Lower leg skin (tissue), 4 donors: ENCODE data around the gene NIP7. TPM values are rescaled to one million over a fixed set of nuclear protein-coding genes. Genes with fewer than 3 reads are reported as not detected.

Source experiments
- DNase-seq, 2 donors: peaks; one replicate each; pipeline ENCODE4 v3.0.0-alpha.2; 2019; ENCODE audit warnings: low spot score in 2 of 2
- H3K4me3 ChIP-seq: fragments of 200-600 bp; sonication (generic); 2 replicates; pipeline ENCODE4 v1.5.1; 2017; ENCODE audit warnings: mild to moderate bottlenecking, low read depth; ENCODE audit not compliant: poor library complexity, severe bottlenecking
- CTCF ChIP-seq, 3 donors: fragments of 450-650 bp; IDR thresholded peaks; one replicate each; pipeline ENCODE4 v1.5.1; 2016; ENCODE audit warnings: antibody characterized with exemption in 3 of 3, mild to moderate bottlenecking in 3 of 3, moderate library complexity in 2 of 3
- POLR2A ChIP-seq, 2 donors: fragments of 450-650 bp; IDR thresholded peaks; one replicate each; pipeline ENCODE4 v1.6.1; 2016 to 2017; ENCODE audit warnings: antibody characterized with exemption in 2 of 2, mild to moderate bottlenecking in 1 of 2, moderate library complexity in 1 of 2
- WGBS, 2 donors: methylation state at CpG; one replicate each; pipeline ENCODE4 v1.1.5; 2018; 5-methylcytosine and 5-hydroxymethylcytosine counted together
- intact Hi-C: fragments of 100-400 bp; cut with DNase I; formaldehyde crosslinking; loops from one replicate; pipeline ENCODE4 v1.15.0; 2023; ENCODE audit warnings: low total_unique reads
- total RNA-seq, 4 donors: library from RNA; depleted of rRNA; stranded (reverse); fragments of >200 nt; gene quantifications; one replicate each; pipeline ENCODE4 v1.1.0, GENCODE V29; 2016

NIP7 gene
- total RNA-seq, 4 donors from 2014 or later, result 11.0 to 13.8 (median 12.7) TPM

- DNase-seq, result peak in 1 of 2 donors; percentile 53
- 88 to 91% methylated on average over 13 of the region's 13 CpGs for WGBS, 2 donors
- no peak for TF ChIP-seq CTCF (IDR thresholded peaks at IDR 0.05)
- no peak for TF ChIP-seq POLR2A (IDR thresholded peaks at IDR 0.05)
- H3K4me3 ChIP-seq, result no peak overlapping the region
- intact Hi-C loops, result no loop called here
These were observed 18.9 kb upstream of the NIP7 start for GRCh38 chr16:69320740-69321073.

- peak in 1 of 2 donors; percentile 54 for DNase-seq
- TF ChIP-seq CTCF (IDR thresholded peaks at IDR 0.05) (no peak), POLR2A (IDR thresholded peaks at IDR 0.05) (no peak)
- WGBS, 2 donors, result 90 to 94% methylated on average over 22 of the region's 22 CpGs
- intact Hi-C loops, result no loop called here
- no peak overlapping the region for H3K4me3 ChIP-seq
These were observed 18.5 kb upstream of the NIP7 start for GRCh38 chr16:69321080-69321479.

GRCh38 chr16:69322343-69322742, 17.2 kb upstream of the NIP7 start:
- no peak overlapping the region for H3K4me3 ChIP-seq
- DNase-seq, result peak in 1 of 2 donors; percentile 46
- WGBS, 2 donors, result 87 to 93% methylated on average over 6 to 7 of the region's 7 CpGs
- intact Hi-C loops, result no loop called here
- TF ChIP-seq CTCF (IDR thresholded peaks at IDR 0.05), result no peak
- TF ChIP-seq POLR2A (IDR thresholded peaks at IDR 0.05), result no peak

GRCh38 chr16:69323415-69323814, 16.2 kb upstream of the NIP7 start:
- WGBS, 2 donors, result 88 to 95% methylated on average over 14 of the region's 14 CpGs
- TF ChIP-seq CTCF (IDR thresholded peaks at IDR 0.05), result no peak
- TF ChIP-seq POLR2A (IDR thresholded peaks at IDR 0.05), result no peak
- no peak overlapping the region for H3K4me3 ChIP-seq
- DNase-seq, result peak in 1 of 2 donors; percentile 45
- intact Hi-C loops, result no loop called here

- intact Hi-C loops, result no loop called here
- WGBS, 2 donors, result 76 to 77% methylated on average over 8 of the region's 8 CpGs
- TF ChIP-seq CTCF (IDR thresholded peaks at IDR 0.05) (no peak), POLR2A (IDR thresholded peaks at IDR 0.05) (no peak)
- DNase-seq, result peak in 1 of 2 donors; percentile 86
- H3K4me3 ChIP-seq, result no peak overlapping the region
These were observed 15.5 kb upstream of the NIP7 start for GRCh38 chr16:69324013-69324531.

GRCh38 chr16:69324585-69325253, 14.9 kb upstream of the NIP7 start:
- TF ChIP-seq CTCF (IDR thresholded peaks at IDR 0.05) (no peak), POLR2A (IDR thresholded peaks at IDR 0.05) (no peak)
- WGBS, 2 donors, result 70 to 84% methylated on average over 10 of the region's 10 CpGs
- H3K4me3 ChIP-seq, result no peak overlapping the region
- intact Hi-C loops, result no loop called here
- peak in 1 of 2 donors; percentile 71 for DNase-seq
